Esophagus squamous epithelium (tissue), 5 donors: ENCODE results near the gene CRYAB. TPM values are rescaled to one million over a fixed set of nuclear protein-coding genes. Genes with fewer than 3 reads are reported as not detected.

Experiments used
- DNase-seq: peaks from one replicate; lab custom pipeline; 2025; lab: John Stamatoyannopoulos, UW
- H3K27ac ChIP-seq, 4 donors: fragments of 200-600 bp; sonication (generic); one replicate each; pipeline ENCODE4 v1.5.1; 2016 to 2019; ENCODE audit warnings: mild to moderate bottlenecking in 1 of 4
- H3K27me3 ChIP-seq, 4 donors: fragments of 200-600 bp; sonication (generic); 1 replicate in 3 of 4; 2 replicates in 1 of 4; pipeline versions ENCODE4 v1.5.1 to v1.6.0; 2017 to 2021; ENCODE audit warnings: antibody characterized with exemption in 1 of 4
- H3K36me3 ChIP-seq, 3 donors: fragments of 200-600 bp; sonication (generic); one replicate each; pipeline ENCODE4 v1.5.1; 2016 to 2019
- H3K4me1 ChIP-seq, 3 donors: fragments of 200-600 bp; sonication (generic); one replicate each; pipeline ENCODE4 v1.5.1; 2017 to 2019
- H3K4me3 ChIP-seq, 4 donors: fragments of 200-600 bp; sonication (generic); 1 replicate in 3 of 4; 2 replicates in 1 of 4; pipeline ENCODE4 v1.5.1; 2016 to 2019; ENCODE audit warnings: mild to moderate bottlenecking in 2 of 4, moderate library complexity in 1 of 4
- H3K9me3 ChIP-seq, 3 donors: fragments of 200-600 bp; sonication (generic); one replicate each; pipeline ENCODE4 v1.5.1; 2016 to 2019
- POLR2A ChIP-seq, 4 donors: fragments of 450-650 bp; IDR thresholded peaks; one replicate each; pipeline ENCODE4 v1.6.1; 2017; ENCODE audit warnings: antibody characterized with exemption in 4 of 4, mild to moderate bottlenecking in 4 of 4, moderate library complexity in 3 of 4
- WGBS, 2 donors: methylation state at CpG; one replicate each; pipeline ENCODE4 v1.1.5; 2018; 5-methylcytosine and 5-hydroxymethylcytosine counted together
- intact Hi-C: fragments of 100-400 bp; cut with DNase I; formaldehyde crosslinking; loops from one replicate; pipeline ENCODE4 v1.15.0; 2022
- small RNA-seq, 4 donors: library from RNA; depleted of rRNA; stranded (forward); fragments of <200 nt; gene quantifications; one replicate each; pipeline ENCODE3, GENCODE V24; 2016
- total RNA-seq, 4 donors: library from RNA; depleted of rRNA; stranded (reverse); fragments of >200 nt; gene quantifications; one replicate each; pipeline ENCODE4 v1.1.0, GENCODE V29; 2016
- TF ChIP-seq, protein P1 (sequence below), 6 experiments: fragments of 450-650 bp in 4 of 6; fragments of 200-600 bp in 2 of 6; sonication (generic) in 2 of 6; IDR thresholded peaks; one replicate each; pipeline ENCODE4 v1.5.1; 2016 to 2019; ENCODE audit warnings: antibody characterized with exemption in 6 of 6, mild to moderate bottlenecking in 4 of 6, moderate library complexity in 4 of 6
- donor health status: DM: yes; HTN: yes; CAD: no.

Gene CRYAB
- total RNA-seq, 4 donors from 2014 or later: 22.9 to 85.0 (median 45.2) TPM

DNA sequence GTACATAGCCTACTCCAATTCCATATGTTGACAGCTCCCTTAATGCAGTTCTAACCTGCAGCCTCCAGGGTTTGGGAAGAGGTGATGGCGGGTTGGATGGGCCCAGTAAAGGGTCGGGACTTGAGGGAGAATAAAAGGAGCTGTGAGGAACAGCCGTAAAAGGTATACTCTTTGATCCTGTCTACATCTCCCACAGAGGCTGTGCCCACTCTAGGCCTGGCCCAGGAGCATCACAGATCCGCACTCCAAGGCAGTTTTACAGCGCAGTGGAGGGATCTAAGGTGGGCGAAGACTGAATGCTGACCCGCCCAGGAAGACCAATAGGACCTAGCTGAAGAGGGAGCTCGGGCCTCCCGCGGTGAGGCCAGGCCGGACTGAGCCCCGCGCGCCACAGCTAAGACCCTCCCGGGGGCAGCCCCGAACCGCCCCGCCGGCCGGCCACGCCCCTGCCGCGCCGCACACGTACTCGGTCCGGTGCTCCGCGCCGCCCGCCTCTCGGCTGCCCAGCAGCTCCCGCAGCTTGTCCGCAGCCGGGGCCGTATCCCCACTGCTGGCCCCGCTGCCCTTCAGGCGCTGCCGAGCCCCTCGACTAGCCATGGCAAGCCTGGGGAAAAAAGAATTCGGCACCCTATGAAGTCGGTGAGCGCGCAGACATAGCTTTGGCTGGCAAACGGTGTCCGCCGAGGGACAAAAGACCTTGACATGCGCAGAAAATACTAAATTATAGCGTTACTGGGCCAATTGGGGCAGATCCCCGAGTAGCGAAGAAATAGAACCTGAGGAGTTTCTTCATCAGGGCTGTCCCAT is 40.5 kb downstream of the CRYAB start, which contains the start of gene ALG9:
ALG9 (minus strand) TSS at position 696 of the 807 bp plus-strand sequence; CDS start at position 597, 99 bp downstream.
- Histone ChIP-seq H3K4me1 (peaks cover 6 to 22% (median 13%) of the 10 kb centered on the region in 3 donors), H3K36me3 (peaks cover 0 to 44% (median 6%) of the 10 kb centered on the region in 3 donors), H3K27me3 (no peaks in the 10 kb centered on the region), H3K9me3 (no peaks in the 10 kb centered on the region), H3K27ac (peak within 1 kb of the TSS; percentile 91 to 95 (median 92)), H3K4me3 (peak within 1 kb of the TSS; percentile 80 to 86 (median 84))
- intact Hi-C loops: loop anchor here (10.0 kb wide), 1 partner anchor 54 kb away; no protein-coding TSS in a partner anchor
- DNase-seq: no peak
- 0% methylated on average over 4 to 11 of the region's 51 CpGs for WGBS, 2 donors
- peak in 1 of 4 donors; percentile 44 for TF ChIP-seq POLR2A (IDR thresholded peaks at IDR 0.05)
- TF ChIP-seq, protein P1, sequence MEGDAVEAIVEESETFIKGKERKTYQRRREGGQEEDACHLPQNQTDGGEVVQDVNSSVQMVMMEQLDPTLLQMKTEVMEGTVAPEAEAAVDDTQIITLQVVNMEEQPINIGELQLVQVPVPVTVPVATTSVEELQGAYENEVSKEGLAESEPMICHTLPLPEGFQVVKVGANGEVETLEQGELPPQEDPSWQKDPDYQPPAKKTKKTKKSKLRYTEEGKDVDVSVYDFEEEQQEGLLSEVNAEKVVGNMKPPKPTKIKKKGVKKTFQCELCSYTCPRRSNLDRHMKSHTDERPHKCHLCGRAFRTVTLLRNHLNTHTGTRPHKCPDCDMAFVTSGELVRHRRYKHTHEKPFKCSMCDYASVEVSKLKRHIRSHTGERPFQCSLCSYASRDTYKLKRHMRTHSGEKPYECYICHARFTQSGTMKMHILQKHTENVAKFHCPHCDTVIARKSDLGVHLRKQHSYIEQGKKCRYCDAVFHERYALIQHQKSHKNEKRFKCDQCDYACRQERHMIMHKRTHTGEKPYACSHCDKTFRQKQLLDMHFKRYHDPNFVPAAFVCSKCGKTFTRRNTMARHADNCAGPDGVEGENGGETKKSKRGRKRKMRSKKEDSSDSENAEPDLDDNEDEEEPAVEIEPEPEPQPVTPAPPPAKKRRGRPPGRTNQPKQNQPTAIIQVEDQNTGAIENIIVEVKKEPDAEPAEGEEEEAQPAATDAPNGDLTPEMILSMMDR (IDR thresholded peaks at IDR 0.05): peak in 5 of 6 experiments; percentile 25 to 65 (median 43)

DNA sequence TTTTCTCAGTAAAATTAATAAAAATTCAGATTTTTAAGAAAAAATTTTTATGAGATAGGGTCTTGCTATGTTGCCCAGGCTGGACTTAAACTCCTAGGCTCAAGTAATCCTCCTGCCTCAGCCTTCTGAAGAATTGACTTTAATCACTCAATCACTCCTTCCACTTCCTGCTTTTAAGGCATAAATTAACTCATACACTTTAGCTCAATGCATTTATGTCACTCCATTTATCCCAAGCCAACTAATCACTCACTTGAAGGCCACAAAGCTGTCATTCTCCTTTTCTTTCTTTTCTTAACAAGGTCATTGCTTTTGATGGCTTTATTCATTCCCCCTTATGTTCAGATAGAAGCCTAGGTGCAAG is 41.1 kb downstream of the CRYAB start:
- DNase-seq: no peak
- no peaks in the 10 kb centered on the region for H3K9me3 ChIP-seq
- H3K27me3 ChIP-seq: no peaks in the 10 kb centered on the region
- peaks cover 6 to 22% (median 13%) of the 10 kb centered on the region in 3 donors for H3K4me1 ChIP-seq
- intact Hi-C loops: loop anchor here (10.0 kb wide), 1 partner anchor 54 kb away; no protein-coding TSS in a partner anchor
- H3K36me3 ChIP-seq: peaks cover 0 to 44% (median 6%) of the 10 kb centered on the region in 3 donors
- TF ChIP-seq, protein P1 (IDR thresholded peaks at IDR 0.05): no peak
- TF ChIP-seq POLR2A (IDR thresholded peaks at IDR 0.05): no peak
- peak overlapping the region; percentile 80 to 86 (median 84) for H3K4me3 ChIP-seq
- peak overlapping the region; percentile 91 to 95 (median 92) for H3K27ac ChIP-seq

DNA sequence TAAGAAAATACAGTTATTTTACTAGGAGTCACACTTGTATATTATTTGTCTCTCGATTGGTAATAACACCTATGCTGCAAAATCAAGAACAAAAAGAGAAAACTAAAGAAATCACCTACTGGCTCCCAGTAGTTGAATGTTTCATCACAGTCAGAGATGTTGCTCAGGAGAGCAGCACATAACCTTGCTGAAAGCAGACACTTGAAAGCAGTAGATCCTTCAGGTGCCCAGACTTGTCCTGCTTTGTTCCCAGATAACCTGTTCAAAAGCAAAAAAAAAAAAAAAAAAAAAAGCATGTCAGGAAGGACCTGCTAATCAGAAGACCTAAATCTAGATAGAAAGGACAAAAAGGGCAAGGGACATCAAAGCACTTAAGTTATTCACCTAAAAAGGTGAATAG is 41.5 kb downstream of the CRYAB start:
- intact Hi-C loops: loop anchor here (10.0 kb wide), 1 partner anchor 55 kb away; no protein-coding TSS in a partner anchor
- Histone ChIP-seq H3K36me3 (peaks cover 0 to 44% (median 6%) of the 10 kb centered on the region in 3 donors), H3K9me3 (no peaks in the 10 kb centered on the region), H3K4me3 (peak overlapping the region in 1 of 4 donors; percentile 84), H3K27ac (peak overlapping the region in 2 of 4 donors; percentile 94 to 95), H3K27me3 (no peaks in the 10 kb centered on the region), H3K4me1 (peaks cover 6 to 22% (median 13%) of the 10 kb centered on the region in 3 donors)
- TF ChIP-seq POLR2A (IDR thresholded peaks at IDR 0.05): no peak
- TF ChIP-seq, protein P1 (IDR thresholded peaks at IDR 0.05): no peak
- WGBS, 2 donors: 31 to 56% methylated on average over 1 of the region's 1 CpG
- no peak for DNase-seq

DNA sequence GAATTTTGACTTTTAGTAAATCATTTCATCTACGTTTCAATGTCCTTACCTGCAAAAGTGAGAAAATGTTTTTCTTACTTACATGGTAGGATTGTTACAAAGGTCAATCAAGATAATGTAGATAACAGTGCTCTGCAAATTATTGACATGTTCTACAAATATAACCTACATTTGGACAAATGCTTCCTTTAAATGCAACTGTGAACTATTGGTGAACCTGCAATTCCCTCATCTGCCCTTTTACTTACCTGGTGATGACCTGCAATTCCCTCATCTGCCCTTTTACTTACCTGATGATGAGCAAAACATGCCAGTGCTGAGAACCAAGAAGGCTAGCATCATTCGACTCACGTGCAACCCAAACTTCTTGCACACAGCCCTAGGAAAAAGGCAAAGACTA is 51.3 kb downstream of the CRYAB start:
- 93 to 97% methylated on average over 3 of the region's 3 CpGs for WGBS, 2 donors
- no peaks in the 10 kb centered on the region for H3K9me3 ChIP-seq
- H3K27ac ChIP-seq: no peak overlapping the region
- no peak for DNase-seq
- H3K4me1 ChIP-seq: no peaks in the 10 kb centered on the region
- peaks cover 5 to 99% (median 14%) of the 10 kb centered on the region in 3 donors for H3K36me3 ChIP-seq
- no peaks in the 10 kb centered on the region for H3K27me3 ChIP-seq
- no peak for TF ChIP-seq POLR2A (IDR thresholded peaks at IDR 0.05)
- TF ChIP-seq, protein P1 (IDR thresholded peaks at IDR 0.05): no peak
- intact Hi-C loops: no loop called here
- H3K4me3 ChIP-seq: no peak overlapping the region

Small RNAs within 50 kb of the gene (small RNA-seq; reads per million reads assigned to genes)
- 0 reads per million in 4 donors for gene C11orf52
- 0 reads per million in 4 donors for gene GNG5P3
- gene RNA5SP351: 0 reads per million in 4 donors
- gene RPL37AP8: 0 to 0.74 (median 0) reads per million in 4 donors

Other genes with a start within 250 kb of the CRYAB start
- 10 to 100 TPM; 17.6 to 39.7 (median 27.7) TPM for gene PPP2R1B, start 145.4 kb downstream of the CRYAB start, total RNA-seq
- 10 to 100 TPM; 18.7 to 29.4 (median 21.8) TPM for gene ALG9, start 40.2 kb downstream of the CRYAB start, total RNA-seq
- 1 to 10 TPM; 1.1 to 3.3 (median 2.8) TPM for gene FDXACB1, start 32.6 kb downstream of the CRYAB start, total RNA-seq
- 10 to 100 TPM; 12.7 to 28.8 (median 17.7) TPM for gene CFAP68, start 32.2 kb downstream of the CRYAB start, total RNA-seq
- under 1 TPM in 1 of 4 donors, not detected in 3; 0.19 TPM for gene HSPB2, start 964 bp upstream of the CRYAB start, total RNA-seq
- 10 to 100 TPM in 1 of 4 donors, 1 to 10 TPM in 3; 2.4 to 10.2 (median 3.7) TPM for gene C11orf52, start 7.1 kb upstream of the CRYAB start, total RNA-seq
- 10 to 100 TPM in 2 of 4 donors, 1 to 10 TPM in 2; 2.8 to 26.1 (median 9.2) TPM for gene DIXDC1, start 25.6 kb upstream of the CRYAB start, total RNA-seq
- gene DLAT, start 113.6 kb upstream of the CRYAB start, total RNA-seq: 10 to 100 TPM; 28.9 to 56.5 (median 39.4) TPM
- gene PIH1D2, start 162.2 kb upstream of the CRYAB start, total RNA-seq: 1 to 10 TPM; 1.7 to 3.3 (median 2.8) TPM
- gene NKAPD1, start 162.5 kb upstream of the CRYAB start, total RNA-seq: 10 to 100 TPM in 3 of 4 donors, 1 to 10 TPM in 1; 8.2 to 19.4 (median 13.7) TPM
- gene TIMM8B, start 175.0 kb upstream of the CRYAB start, total RNA-seq: 10 to 100 TPM; 43.5 to 65.3 (median 62.1) TPM
- 100 to 1,000 TPM in 3 of 4 donors, 10 to 100 TPM in 1; 78.5 to 155 (median 122) TPM for gene SDHD, start 175.1 kb upstream of the CRYAB start, total RNA-seq